HEK293 (cell line): ENCODE measurements around the gene PEF1.

Experiments
- CTCF ChIA-PET: fragments of 350-600 bp; formaldehyde crosslinking; extraction: SDS; loops from one replicate; lab custom pipeline; 2021; ENCODE audit warnings: antibody characterized with exemption; lab: Yijun Ruan, JAX
- POLR2A ChIA-PET: fragments of 300-600 bp; formaldehyde crosslinking; extraction: SDS; loops from one replicate; lab custom pipeline; 2020; ENCODE audit warnings: antibody characterized with exemption, inconsistent platforms; lab: Yijun Ruan, JAX
- H3K27ac ChIP-seq: fragments of 200-500 bp; sonication (Bioruptor generic); 2 replicates; pipeline ENCODE4 v1.5.1; 2014; ENCODE audit warnings: low read depth, low read length, control low read depth, inconsistent platforms; ENCODE audit errors: extremely low read depth
- H3K36me3 ChIP-seq, 2 experiments: fragments of 200-500 bp in 1 of 2; sonication (Bioruptor generic) in 1 of 2; 1 replicate in 1 of 2; 2 replicates in 1 of 2; pipeline ENCODE4 v1.5.1; 2014 to 2017; ENCODE audit warnings: inconsistent platforms in 2 of 2, low read length in 2 of 2; ENCODE audit not compliant: control insufficient read depth in 2 of 2, insufficient read depth in 1 of 2
- H3K4me1 ChIP-seq: fragments of 200-500 bp; sonication (Bioruptor generic); 2 replicates; pipeline ENCODE4 v1.5.1; 2014; ENCODE audit warnings: mild to moderate bottlenecking, low read length, inconsistent platforms; ENCODE audit not compliant: control insufficient read depth, insufficient read depth
- H3K4me3 ChIP-seq: 2 replicates; pipeline ENCODE4 v1.5.1; 2011; ENCODE audit warnings: low read depth, mild to moderate bottlenecking, control low read depth, low read length, moderate library complexity
- H3K9me3 ChIP-seq: fragments of 200-500 bp; sonication (Bioruptor generic); 2 replicates; pipeline ENCODE4 v1.5.1; 2014; ENCODE audit warnings: low read depth, low read length, inconsistent platforms; ENCODE audit not compliant: control insufficient read depth, insufficient read depth
- HOXD13 ChIP-seq: sonication (generic); formaldehyde crosslinking; IDR thresholded peaks from 2 replicates; pipeline ENCODE4 v1.8.0; 2022; ENCODE audit warnings: missing genetic modification reagents, borderline replicate concordance
- KLF10 ChIP-seq: fragments of 450-650 bp; IDR thresholded peaks from 2 replicates; pipeline ENCODE4 v1.5.1; 2018; ENCODE audit warnings: missing biosample characterization, mild to moderate bottlenecking, missing genetic modification characterization
- MEIS1 ChIP-seq: sonication (generic); formaldehyde crosslinking; IDR thresholded peaks from 2 replicates; pipeline ENCODE4 v1.8.1; 2022; ENCODE audit warnings: missing genetic modification reagents, mild to moderate bottlenecking, borderline replicate concordance
- SP3 ChIP-seq: fragments of 450-650 bp; formaldehyde crosslinking; IDR thresholded peaks from 2 replicates; pipeline ENCODE4 v1.5.1; 2016; ENCODE audit warnings: missing biosample characterization, missing genetic modification characterization
- ZBTB17 ChIP-seq: fragments of 450-650 bp; formaldehyde crosslinking; IDR thresholded peaks from 2 replicates; pipeline ENCODE4 v1.5.1; 2016; ENCODE audit warnings: missing biosample characterization, missing genetic modification characterization
- ZFP37 ChIP-seq: fragments of 450-650 bp; formaldehyde crosslinking; IDR thresholded peaks from 2 replicates; pipeline ENCODE4 v1.5.1; 2016; ENCODE audit warnings: missing biosample characterization, missing genetic modification characterization
- ZNF292 ChIP-seq: fragments of 450-650 bp; formaldehyde crosslinking; IDR thresholded peaks from 2 replicates; pipeline ENCODE4 v1.5.1; 2016; ENCODE audit warnings: low read depth, missing biosample characterization, missing genetic modification characterization, borderline replicate concordance
- ZNF302 ChIP-seq: fragments of 450-650 bp; formaldehyde crosslinking; IDR thresholded peaks from 2 replicates; pipeline ENCODE4 v1.5.1; 2016; ENCODE audit warnings: missing biosample characterization, missing genetic modification characterization, low read depth
- ZNF350 ChIP-seq: fragments of 450-650 bp; formaldehyde crosslinking; IDR thresholded peaks from 2 replicates; pipeline ENCODE4 v1.5.0; 2017; ENCODE audit warnings: missing biosample characterization, mild to moderate bottlenecking, missing genetic modification characterization
- ZNF366 ChIP-seq: fragments of 450-650 bp; formaldehyde crosslinking; conservative IDR thresholded peaks from 2 replicates; pipeline ENCODE4 v1.5.1; 2016; ENCODE audit warnings: missing biosample characterization, missing genetic modification characterization
- ZNF624 ChIP-seq: fragments of 450-650 bp; formaldehyde crosslinking; IDR thresholded peaks from 2 replicates; pipeline ENCODE4 v1.5.1; 2017; ENCODE audit warnings: missing biosample characterization, missing genetic modification characterization
- ZNF843 ChIP-seq: fragments of 450-650 bp; formaldehyde crosslinking; IDR thresholded peaks from 2 replicates; pipeline ENCODE4 v1.5.1; 2016; ENCODE audit warnings: missing biosample characterization, missing genetic modification characterization
- TF ChIP-seq, protein P1 (sequence below): fragments of 450-650 bp; formaldehyde crosslinking; optimal IDR thresholded peaks from 2 replicates; pipeline ENCODE3; 2016; ENCODE audit warnings: missing biosample characterization, mild to moderate bottlenecking, missing genetic modification characterization
- TF ChIP-seq, protein P2 (sequence below): fragments of 450-650 bp; formaldehyde crosslinking; conservative IDR thresholded peaks from 2 replicates; pipeline ENCODE4 v1.5.1; 2016; ENCODE audit warnings: low read depth, missing biosample characterization, missing genetic modification characterization
- TF ChIP-seq, protein P3 (sequence below): fragments of 450-650 bp; formaldehyde crosslinking; IDR thresholded peaks from 2 replicates; pipeline ENCODE4 v1.5.1; 2016; ENCODE audit warnings: missing biosample characterization, missing genetic modification characterization
- TF ChIP-seq, protein P4 (sequence below): fragments of 450-650 bp; formaldehyde crosslinking; IDR thresholded peaks from 2 replicates; pipeline ENCODE4 v1.5.1; 2016; ENCODE audit warnings: missing biosample characterization, missing genetic modification characterization
- TF ChIP-seq, protein P5 (sequence below): fragments of 450-650 bp; formaldehyde crosslinking; IDR thresholded peaks from 2 replicates; pipeline ENCODE4 v1.5.1; 2016; ENCODE audit warnings: missing biosample characterization, missing genetic modification characterization
- TF ChIP-seq, protein P6 (sequence below): fragments of 450-650 bp; formaldehyde crosslinking; IDR thresholded peaks from 2 replicates; pipeline ENCODE4 v1.5.1; 2016; ENCODE audit warnings: missing biosample characterization, missing genetic modification characterization
- TF ChIP-seq, protein P7 (sequence below): fragments of 450-650 bp; formaldehyde crosslinking; IDR thresholded peaks from 2 replicates; pipeline ENCODE4 v1.5.1; 2016; ENCODE audit warnings: missing biosample characterization, missing genetic modification characterization

PEF1 gene

DNA sequence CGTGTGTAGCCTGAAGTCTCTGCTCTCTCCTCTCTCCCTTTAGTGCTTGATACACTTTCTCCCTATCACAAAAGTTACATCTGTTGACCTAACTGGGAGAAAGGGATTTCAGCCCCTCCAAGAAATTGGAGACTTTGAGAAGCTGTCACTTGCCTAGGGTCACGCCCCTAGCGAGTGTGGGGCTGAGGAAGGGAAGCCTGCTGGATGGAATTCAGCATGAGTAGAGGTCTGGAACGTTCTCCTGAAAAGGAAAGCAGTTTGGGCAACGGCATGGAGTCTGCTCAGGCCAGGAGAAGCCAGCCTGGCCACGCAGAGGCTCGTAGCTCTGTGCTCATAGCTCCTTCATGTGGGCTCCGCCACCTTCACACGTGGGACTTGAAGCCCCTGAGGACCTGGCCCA lies 36.7 kb upstream of the PEF1 start:
- CTCF ChIA-PET = interaction anchor here (0.5 to 1.1 kb wide), 3 partner anchors 9 to 34 kb away, joined by 3 read pairs; no protein-coding TSS in a partner anchor
- H3K9me3 ChIP-seq = no peaks in the 10 kb centered on the region
- no peaks in the 10 kb centered on the region for H3K4me1 ChIP-seq
- TF ChIP-seq ZNF366 (tag by site-specific recombination) = no peak
- no peak for TF ChIP-seq ZNF350 (tag by site-specific recombination)
- no peak for TF ChIP-seq ZBTB17
- TF ChIP-seq, protein P1, sequence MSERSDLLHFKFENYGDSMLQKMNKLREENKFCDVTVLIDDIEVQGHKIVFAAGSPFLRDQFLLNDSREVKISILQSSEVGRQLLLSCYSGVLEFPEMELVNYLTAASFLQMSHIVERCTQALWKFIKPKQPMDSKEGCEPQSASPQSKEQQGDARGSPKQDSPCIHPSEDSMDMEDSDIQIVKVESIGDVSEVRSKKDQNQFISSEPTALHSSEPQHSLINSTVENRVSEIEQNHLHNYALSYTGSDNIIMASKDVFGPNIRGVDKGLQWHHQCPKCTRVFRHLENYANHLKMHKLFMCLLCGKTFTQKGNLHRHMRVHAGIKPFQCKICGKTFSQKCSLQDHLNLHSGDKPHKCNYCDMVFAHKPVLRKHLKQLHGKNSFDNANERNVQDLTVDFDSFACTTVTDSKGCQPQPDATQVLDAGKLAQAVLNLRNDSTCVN (tag by site-specific recombination) = no peak
- TF ChIP-seq, protein P2, sequence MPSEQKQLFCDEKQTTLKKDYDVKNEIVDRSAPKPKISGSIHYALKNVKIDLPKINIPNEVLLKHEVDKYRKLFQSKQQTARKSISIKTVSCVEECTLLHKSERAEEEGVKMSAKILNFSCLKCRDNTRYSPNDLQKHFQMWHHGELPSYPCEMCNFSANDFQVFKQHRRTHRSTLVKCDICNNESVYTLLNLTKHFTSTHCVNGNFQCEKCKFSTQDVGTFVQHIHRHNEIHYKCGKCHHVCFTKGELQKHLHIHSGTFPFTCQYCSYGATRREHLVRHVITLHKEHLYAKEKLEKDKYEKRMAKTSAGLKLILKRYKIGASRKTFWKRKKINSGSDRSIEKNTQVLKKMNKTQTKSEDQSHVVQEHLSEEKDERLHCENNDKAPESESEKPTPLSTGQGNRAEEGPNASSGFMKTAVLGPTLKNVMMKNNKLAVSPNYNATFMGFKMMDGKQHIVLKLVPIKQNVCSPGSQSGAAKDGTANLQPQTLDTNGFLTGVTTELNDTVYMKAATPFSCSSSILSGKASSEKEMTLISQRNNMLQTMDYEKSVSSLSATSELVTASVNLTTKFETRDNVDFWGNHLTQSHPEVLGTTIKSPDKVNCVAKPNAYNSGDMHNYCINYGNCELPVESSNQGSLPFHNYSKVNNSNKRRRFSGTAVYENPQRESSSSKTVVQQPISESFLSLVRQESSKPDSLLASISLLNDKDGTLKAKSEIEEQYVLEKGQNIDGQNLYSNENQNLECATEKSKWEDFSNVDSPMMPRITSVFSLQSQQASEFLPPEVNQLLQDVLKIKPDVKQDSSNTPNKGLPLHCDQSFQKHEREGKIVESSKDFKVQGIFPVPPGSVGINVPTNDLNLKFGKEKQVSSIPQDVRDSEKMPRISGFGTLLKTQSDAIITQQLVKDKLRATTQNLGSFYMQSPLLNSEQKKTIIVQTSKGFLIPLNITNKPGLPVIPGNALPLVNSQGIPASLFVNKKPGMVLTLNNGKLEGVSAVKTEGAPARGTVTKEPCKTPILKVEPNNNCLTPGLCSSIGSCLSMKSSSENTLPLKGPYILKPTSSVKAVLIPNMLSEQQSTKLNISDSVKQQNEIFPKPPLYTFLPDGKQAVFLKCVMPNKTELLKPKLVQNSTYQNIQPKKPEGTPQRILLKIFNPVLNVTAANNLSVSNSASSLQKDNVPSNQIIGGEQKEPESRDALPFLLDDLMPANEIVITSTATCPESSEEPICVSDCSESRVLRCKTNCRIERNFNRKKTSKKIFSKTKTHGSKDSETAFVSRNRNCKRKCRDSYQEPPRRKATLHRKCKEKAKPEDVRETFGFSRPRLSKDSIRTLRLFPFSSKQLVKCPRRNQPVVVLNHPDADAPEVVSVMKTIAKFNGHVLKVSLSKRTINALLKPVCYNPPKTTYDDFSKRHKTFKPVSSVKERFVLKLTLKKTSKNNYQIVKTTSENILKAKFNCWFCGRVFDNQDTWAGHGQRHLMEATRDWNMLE (tag by site-specific recombination) = no peak
- TF ChIP-seq, protein P3, sequence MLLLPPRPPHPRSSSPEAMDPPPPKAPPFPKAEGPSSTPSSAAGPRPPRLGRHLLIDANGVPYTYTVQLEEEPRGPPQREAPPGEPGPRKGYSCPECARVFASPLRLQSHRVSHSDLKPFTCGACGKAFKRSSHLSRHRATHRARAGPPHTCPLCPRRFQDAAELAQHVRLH (tag by site-specific recombination) = no peak
- TF ChIP-seq, protein P4, sequence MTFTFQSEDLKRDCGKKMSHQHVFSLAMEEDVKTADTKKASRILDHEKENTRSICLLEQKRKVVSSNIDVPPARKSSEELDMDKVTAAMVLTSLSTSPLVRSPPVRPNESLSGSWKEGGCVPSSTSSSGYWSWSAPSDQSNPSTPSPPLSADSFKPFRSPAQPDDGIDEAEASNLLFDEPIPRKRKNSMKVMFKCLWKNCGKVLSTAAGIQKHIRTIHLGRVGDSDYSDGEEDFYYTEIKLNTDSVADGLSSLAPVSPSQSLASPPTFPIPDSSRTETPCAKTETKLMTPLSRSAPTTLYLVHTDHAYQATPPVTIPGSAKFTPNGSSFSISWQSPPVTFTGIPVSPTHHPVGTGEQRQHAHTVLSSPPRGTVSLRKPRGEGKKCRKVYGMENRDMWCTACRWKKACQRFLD (tag by site-specific recombination) = no peak
- no peak for TF ChIP-seq SP3
- no peaks in the 10 kb centered on the region for H3K36me3 ChIP-seq
- H3K27ac ChIP-seq = no peak overlapping the region
- POLR2A ChIA-PET = no interaction called here
- no peak overlapping the region for H3K4me3 ChIP-seq

DNA sequence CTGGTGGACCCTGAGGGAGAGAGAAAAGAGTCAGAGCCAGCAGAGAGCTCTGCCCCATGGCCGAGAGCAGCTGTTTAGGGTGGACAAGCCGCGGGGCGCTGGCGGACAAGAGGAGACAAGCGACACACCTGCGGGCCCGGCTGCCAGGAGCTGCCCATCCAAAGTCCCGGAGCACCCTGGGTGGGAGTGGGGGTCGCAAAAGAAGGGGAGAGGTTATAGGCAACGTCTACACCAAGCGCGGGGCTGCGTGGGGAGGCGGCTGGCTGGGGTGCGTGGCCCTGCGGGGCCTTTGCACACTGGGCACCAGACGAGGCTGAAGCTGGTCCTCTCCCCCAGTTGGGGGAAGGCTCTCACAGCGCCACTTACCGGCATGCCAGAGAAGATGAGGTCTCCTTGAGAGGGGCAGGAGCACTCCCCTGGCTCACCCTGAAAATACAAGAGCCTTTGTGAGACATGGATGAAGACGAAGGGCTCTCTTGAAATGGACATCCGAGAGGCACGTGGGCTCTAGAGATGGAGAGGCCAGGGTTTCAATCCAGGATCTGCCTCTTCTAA lies 35.1 kb upstream of the PEF1 start:
- no peak overlapping the region for H3K4me3 ChIP-seq
- POLR2A ChIA-PET = no interaction called here
- H3K27ac ChIP-seq = no peak overlapping the region
- CTCF ChIA-PET = interaction anchor here (0.8 to 1.5 kb wide), 3 partner anchors 15 to 47 kb away, joined by 4 to 8 read pairs (median 5); no protein-coding TSS in a partner anchor
- H3K4me1 ChIP-seq = no peaks in the 10 kb centered on the region
- no peaks in the 10 kb centered on the region for H3K36me3 ChIP-seq
- H3K9me3 ChIP-seq = no peaks in the 10 kb centered on the region
- TF ChIP-seq, protein P5, sequence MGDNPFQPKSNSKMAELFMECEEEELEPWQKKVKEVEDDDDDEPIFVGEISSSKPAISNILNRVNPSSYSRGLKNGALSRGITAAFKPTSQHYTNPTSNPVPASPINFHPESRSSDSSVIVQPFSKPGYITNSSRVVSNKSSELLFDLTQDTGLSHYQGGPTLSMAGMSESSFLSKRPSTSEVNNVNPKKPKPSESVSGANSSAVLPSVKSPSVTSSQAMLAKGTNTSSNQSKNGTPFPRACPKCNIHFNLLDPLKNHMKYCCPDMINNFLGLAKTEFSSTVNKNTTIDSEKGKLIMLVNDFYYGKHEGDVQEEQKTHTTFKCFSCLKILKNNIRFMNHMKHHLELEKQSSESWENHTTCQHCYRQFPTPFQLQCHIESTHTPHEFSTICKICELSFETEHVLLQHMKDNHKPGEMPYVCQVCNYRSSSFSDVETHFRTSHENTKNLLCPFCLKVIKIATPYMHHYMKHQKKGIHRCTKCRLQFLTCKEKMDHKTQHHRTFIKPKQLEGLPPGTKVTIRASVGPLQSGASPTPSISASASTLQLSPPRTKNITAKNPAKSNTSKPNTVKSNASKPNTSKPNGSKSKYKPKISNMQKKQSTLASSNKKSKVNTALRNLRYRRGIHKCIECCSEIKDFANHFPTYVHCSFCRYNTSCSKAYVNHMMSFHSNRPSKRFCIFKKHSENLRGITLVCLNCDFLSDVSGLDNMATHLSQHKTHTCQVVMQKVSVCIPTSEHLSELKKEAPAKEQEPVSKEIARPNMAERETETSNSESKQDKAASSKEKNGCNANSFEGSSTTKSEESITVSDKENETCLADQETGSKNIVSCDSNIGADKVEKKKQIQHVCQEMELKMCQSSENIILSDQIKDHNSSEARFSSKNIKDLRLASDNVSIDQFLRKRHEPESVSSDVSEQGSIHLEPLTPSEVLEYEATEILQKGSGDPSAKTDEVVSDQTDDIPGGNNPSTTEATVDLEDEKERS (tag by site-specific recombination) = no peak
- TF ChIP-seq ZNF843 (tag by site-specific recombination) (no peak), ZNF302 (tag by site-specific recombination) (no peak), ZNF292 (tag by site-specific recombination) (no peak), ZNF624 (tag by site-specific recombination) (no peak), MEIS1 (no peak), HOXD13 (CRISPR knock-in tag) (no peak), KLF10 (tag by site-specific recombination) (no peak), ZFP37 (no peak)
- TF ChIP-seq, protein P6, sequence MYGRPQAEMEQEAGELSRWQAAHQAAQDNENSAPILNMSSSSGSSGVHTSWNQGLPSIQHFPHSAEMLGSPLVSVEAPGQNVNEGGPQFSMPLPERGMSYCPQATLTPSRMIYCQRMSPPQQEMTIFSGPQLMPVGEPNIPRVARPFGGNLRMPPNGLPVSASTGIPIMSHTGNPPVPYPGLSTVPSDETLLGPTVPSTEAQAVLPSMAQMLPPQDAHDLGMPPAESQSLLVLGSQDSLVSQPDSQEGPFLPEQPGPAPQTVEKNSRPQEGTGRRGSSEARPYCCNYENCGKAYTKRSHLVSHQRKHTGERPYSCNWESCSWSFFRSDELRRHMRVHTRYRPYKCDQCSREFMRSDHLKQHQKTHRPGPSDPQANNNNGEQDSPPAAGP (tag by site-specific recombination) = no peak
- TF ChIP-seq, protein P7, sequence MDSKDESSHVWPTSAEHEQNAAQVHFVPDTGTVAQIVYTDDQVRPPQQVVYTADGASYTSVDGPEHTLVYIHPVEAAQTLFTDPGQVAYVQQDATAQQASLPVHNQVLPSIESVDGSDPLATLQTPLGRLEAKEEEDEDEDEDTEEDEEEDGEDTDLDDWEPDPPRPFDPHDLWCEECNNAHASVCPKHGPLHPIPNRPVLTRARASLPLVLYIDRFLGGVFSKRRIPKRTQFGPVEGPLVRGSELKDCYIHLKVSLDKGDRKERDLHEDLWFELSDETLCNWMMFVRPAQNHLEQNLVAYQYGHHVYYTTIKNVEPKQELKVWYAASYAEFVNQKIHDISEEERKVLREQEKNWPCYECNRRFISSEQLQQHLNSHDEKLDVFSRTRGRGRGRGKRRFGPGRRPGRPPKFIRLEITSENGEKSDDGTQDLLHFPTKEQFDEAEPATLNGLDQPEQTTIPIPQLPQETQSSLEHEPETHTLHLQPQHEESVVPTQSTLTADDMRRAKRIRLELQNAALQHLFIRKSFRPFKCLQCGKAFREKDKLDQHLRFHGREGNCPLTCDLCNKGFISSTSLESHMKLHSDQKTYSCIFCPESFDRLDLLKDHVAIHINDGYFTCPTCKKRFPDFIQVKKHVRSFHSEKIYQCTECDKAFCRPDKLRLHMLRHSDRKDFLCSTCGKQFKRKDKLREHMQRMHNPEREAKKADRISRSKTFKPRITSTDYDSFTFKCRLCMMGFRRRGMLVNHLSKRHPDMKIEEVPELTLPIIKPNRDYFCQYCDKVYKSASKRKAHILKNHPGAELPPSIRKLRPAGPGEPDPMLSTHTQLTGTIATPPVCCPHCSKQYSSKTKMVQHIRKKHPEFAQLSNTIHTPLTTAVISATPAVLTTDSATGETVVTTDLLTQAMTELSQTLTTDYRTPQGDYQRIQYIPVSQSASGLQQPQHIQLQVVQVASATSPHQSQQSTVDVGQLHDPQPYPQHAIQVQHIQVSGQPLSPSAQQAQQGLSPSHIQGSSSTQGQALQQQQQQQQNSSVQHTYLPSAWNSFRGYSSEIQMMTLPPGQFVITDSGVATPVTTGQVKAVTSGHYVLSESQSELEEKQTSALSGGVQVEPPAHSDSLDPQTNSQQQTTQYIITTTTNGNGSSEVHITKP (tag by site-specific recombination) = no peak
